BE2C (cell line): ENCODE results near the gene PROX1.
A peak's percentile ranks its signal among the peaks of the same experiment; 100 is the strongest.

Experiments
- DNase-seq: peaks from one replicate; pipeline ENCODE4 v3.0.0-alpha.2; 2020
- H3K27me3 ChIP-seq: fragments of 250-450 bp; sonication (Bioruptor Pico); 2 replicates; pipeline ENCODE4 v1.5.1; 2020; ENCODE audit warnings: mild to moderate bottlenecking
- H3K36me3 ChIP-seq: fragments of 250-450 bp; sonication (Bioruptor Pico); 2 replicates; pipeline ENCODE4 v1.5.1; 2020; ENCODE audit warnings: mild to moderate bottlenecking
- H3K4me1 ChIP-seq: fragments of 250-450 bp; sonication (Bioruptor Pico); 2 replicates; pipeline ENCODE4 v1.5.1; 2020
- H3K4me3 ChIP-seq: 2 replicates; pipeline ENCODE4 v1.5.1; 2011; ENCODE audit warnings: low read depth, low read length
- H3K9me3 ChIP-seq: fragments of 250-450 bp; sonication (Bioruptor Pico); 2 replicates; pipeline ENCODE4 v1.5.1; 2020
- TF ChIP-seq, protein P1 (sequence below): IDR thresholded peaks from 2 replicates; pipeline ENCODE4 v1.5.1; 2012; ENCODE audit warnings: mild to moderate bottlenecking, low read depth, low read length

The PROX1 gene

DNA sequence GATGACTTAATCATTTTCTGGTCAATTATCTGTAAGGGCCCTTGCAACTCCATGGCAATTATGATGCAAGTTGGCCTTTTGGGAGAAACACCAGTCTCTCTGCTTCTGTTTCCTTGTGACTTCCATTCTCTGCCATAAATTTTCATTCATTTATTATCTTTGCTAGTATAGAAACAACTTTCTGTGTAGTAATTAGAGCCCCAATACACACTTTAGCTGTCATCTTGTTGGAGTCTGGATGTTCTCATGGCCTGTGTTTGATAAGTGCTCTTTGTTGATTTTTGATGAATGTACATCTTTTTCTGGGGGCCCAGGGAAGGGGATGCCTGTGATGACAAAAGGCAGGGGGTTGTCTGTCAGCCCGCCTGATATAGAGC is 22.4 kb downstream of the PROX1 start:
- H3K27me3 ChIP-seq = no peaks in the 10 kb centered on the region
- DNase-seq = peak; percentile 80
- H3K36me3 ChIP-seq = peaks cover 72% of the 10 kb centered on the region
- H3K4me3 ChIP-seq = no peak overlapping the region
- TF ChIP-seq, protein P1, sequence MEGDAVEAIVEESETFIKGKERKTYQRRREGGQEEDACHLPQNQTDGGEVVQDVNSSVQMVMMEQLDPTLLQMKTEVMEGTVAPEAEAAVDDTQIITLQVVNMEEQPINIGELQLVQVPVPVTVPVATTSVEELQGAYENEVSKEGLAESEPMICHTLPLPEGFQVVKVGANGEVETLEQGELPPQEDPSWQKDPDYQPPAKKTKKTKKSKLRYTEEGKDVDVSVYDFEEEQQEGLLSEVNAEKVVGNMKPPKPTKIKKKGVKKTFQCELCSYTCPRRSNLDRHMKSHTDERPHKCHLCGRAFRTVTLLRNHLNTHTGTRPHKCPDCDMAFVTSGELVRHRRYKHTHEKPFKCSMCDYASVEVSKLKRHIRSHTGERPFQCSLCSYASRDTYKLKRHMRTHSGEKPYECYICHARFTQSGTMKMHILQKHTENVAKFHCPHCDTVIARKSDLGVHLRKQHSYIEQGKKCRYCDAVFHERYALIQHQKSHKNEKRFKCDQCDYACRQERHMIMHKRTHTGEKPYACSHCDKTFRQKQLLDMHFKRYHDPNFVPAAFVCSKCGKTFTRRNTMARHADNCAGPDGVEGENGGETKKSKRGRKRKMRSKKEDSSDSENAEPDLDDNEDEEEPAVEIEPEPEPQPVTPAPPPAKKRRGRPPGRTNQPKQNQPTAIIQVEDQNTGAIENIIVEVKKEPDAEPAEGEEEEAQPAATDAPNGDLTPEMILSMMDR = no peak
- H3K9me3 ChIP-seq = no peaks in the 10 kb centered on the region
- H3K4me1 ChIP-seq = peaks cover 62% of the 10 kb centered on the region

- peak; percentile 83 for DNase-seq
- Histone ChIP-seq H3K36me3 (peaks cover 72% of the 10 kb centered on the region), H3K9me3 (no peaks in the 10 kb centered on the region), H3K27me3 (no peaks in the 10 kb centered on the region), H3K4me3 (no peak overlapping the region), H3K4me1 (peaks cover 56% of the 10 kb centered on the region)
- TF ChIP-seq, protein P1 = no peak
Observed at GRCh38 chr1:214010717-214011116, 22.9 kb downstream of the PROX1 start.

- TF ChIP-seq, protein P1 = no peak
- Histone ChIP-seq H3K27me3 (no peaks in the 10 kb centered on the region), H3K4me3 (no peak overlapping the region), H3K4me1 (peaks cover 50% of the 10 kb centered on the region), H3K36me3 (peaks cover 74% of the 10 kb centered on the region), H3K9me3 (no peaks in the 10 kb centered on the region)
- DNase-seq = no peak
Observed at GRCh38 chr1:214012418-214012817, 24.6 kb downstream of the PROX1 start.

DNA sequence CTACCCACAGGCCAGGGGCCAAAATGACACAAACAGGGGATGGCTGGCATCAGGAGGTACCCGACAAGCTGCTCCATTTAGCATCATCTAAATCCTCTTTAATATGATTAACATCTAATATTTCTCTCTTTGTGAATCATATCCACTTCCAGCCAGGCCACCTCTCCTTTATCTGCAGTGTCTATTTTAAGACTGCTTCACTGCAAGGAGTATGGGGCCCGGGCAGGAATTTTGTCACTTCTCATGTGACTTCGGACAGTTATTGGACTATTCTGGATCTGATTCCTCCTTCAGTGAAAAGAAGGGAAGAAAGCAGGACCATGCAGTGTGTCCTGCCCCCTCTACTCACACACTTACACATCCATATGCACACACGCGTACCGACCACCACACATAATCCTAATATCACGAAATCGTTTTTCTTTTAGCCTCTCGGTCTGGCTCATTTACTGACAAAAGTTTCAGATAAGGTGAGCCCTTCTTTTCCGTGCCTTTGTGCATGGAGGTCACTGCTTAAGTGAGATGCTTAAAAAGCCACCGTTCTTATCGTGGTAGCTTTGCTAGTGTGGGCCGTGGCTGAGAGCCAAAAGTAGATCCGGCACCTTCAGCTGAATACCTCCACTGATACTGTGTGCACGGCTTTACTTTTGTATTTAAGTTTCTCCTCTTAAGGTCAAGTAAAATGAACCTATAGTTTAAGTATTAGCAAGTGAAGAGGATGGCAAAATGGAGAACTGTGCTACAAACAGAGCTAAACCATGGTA is 26.0 kb downstream of the PROX1 start:
- TF ChIP-seq, protein P1 = no peak
- Histone ChIP-seq H3K36me3 (peaks cover 69% of the 10 kb centered on the region), H3K4me1 (peaks cover 54% of the 10 kb centered on the region), H3K9me3 (no peaks in the 10 kb centered on the region), H3K4me3 (no peak overlapping the region), H3K27me3 (no peaks in the 10 kb centered on the region)
- DNase-seq = no peak

DNA sequence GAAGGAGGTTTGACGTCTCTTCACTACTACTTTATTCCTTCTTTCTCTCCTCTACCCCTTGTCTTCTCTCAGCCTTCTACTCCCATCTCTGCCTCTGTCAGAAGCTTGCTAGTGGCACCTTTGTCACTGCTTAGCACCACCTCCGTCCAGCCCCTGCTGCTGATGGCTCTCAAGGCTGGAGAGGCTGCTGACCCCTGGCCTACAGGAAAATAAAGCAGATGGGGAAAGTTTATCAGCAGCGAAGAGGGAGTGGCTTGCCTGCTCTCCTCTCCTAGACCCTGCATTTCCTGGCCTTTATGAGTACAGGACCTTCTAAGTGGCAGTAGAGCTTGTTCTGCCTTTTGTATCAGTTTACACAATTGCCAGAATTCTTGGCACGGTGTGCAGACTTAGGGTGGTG is 27.0 kb downstream of the PROX1 start:
- H3K4me3 ChIP-seq = no peak overlapping the region
- no peaks in the 10 kb centered on the region for H3K27me3 ChIP-seq
- H3K4me1 ChIP-seq = peaks cover 54% of the 10 kb centered on the region
- no peak for DNase-seq
- H3K9me3 ChIP-seq = no peaks in the 10 kb centered on the region
- H3K36me3 ChIP-seq = peaks cover 72% of the 10 kb centered on the region
- TF ChIP-seq, protein P1 = no peak

GRCh38 chr1:214017191-214017982 is 29.6 kb downstream of the PROX1 start:
- Histone ChIP-seq H3K9me3 (no peaks in the 10 kb centered on the region), H3K36me3 (peaks cover 86% of the 10 kb centered on the region), H3K4me1 (peaks cover 60% of the 10 kb centered on the region), H3K27me3 (no peaks in the 10 kb centered on the region), H3K4me3 (no peak overlapping the region)
- DNase-seq = no peak
- TF ChIP-seq, protein P1 = no peak
